GM21786 (cell line): ENCODE results near the gene NDUFAF3.

Source experiments
- ATAC-seq: cut with Tn5 transposase; IDR thresholded peaks from one replicate; pipeline ENCODE4 v1.9.1; 2021; ENCODE audit not compliant: unreplicated experiment

The NDUFAF3 gene, protein sequence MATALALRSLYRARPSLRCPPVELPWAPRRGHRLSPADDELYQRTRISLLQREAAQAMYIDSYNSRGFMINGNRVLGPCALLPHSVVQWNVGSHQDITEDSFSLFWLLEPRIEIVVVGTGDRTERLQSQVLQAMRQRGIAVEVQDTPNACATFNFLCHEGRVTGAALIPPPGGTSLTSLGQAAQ

DNA sequence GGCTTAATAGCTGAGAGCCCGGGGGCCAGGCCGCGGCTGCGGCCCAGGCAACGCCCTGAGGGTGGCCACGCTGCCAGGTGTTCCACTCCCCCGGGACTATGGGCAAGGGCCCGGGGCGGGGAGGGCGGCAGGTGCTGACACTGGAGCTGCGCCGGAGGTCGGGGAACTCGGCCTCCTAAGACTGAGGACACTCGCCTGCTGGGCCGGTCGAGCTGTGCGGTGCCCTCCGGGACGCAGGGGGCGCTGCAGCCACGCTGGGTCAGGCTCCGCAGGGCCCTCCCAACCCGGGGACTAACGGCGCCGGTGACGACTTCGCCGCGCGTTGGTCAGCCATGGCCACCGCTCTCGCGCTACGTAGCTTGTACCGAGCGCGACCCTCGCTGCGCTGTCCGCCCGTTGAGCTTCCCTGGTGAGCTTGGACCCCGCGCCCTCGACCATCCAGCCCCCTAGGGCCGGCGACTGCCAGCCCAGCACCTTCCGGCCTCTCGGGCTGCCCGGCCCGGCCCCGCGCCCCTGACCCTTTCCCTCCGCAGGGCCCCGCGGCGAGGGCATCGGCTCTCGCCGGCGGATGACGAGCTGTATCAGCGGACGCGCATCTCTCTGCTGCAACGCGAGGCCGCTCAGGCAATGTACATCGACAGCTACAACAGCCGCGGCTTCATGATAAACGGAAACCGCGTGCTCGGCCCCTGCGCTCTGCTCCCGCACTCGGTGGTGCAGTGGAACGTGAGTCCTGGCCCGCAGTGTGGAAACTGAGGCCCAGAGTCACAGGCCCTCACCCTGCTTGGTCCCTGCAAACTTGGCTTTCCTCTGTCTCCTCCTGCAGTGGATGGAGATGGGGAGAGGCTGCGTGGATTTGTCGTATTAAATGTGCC, at the start of gene NDUFAF3:
Gene NDUFAF3, plus strand, starts transcription at position 309 of the 875 bp plus-strand sequence. Its CDS starts 24 bp downstream, at position 333.
- peak; percentile 57 for ATAC-seq

DNA sequence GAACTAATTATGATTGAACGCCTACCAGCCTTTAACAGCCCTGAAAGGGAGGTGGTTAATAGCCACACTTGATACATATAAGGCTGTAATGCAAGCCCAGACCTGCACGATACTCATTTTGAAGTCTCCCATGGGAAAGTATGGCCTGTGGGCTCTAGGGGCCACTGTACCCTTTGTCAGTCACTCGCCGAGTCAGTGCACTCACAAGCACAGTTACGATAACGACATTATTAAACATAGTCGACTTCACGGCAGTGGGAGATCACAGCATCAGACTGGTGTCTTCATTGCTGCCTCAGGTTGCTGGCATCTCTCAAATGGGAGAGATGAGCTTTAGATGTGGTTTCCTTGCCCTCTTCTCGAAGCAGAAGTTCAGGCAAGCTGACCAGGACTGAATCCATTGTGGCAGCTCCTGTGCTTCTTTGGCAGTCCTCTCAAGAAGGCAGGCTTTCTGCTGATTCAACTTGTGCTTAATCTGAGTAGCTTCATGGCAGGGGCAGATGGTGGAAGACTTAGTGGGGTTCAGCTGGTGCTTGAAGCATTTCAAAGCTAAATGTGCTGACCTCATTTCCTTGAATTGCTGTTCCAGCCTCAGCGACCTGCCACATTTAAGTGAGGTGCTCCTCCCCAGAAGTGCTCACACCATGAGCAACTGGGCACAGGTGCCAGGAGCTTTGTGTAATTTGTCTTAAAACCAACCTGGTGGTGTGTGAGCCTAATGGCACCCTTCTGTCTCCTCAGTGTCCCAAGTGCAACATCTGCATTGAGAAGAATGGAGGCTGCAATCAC, 47.7 kb upstream of the NDUFAF3 start:
- ATAC-seq = no peak

DNA sequence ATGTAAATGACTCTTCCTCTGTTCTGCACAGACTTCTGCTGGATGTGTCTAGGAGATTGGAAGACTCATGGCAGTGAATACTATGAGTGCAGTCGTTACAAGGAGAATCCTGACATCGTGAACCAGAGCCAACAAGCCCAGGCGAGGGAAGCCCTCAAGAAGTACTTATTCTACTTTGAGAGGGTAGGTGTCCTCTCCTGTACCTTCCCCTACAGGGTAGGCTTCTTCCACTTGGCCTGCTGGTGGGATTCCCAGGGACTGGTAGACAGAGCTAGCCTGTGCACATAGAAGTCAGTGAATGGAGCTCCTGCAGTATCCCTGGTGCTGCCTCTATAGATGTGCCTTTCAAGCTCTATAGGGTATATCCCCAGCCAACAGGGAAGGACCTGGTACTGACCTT, 42.5 kb upstream of the NDUFAF3 start:
- ATAC-seq = no peak

- no peak for ATAC-seq
Observed at GRCh38 chr3:48980295-48980694, 41.6 kb upstream of the NDUFAF3 start.

DNA sequence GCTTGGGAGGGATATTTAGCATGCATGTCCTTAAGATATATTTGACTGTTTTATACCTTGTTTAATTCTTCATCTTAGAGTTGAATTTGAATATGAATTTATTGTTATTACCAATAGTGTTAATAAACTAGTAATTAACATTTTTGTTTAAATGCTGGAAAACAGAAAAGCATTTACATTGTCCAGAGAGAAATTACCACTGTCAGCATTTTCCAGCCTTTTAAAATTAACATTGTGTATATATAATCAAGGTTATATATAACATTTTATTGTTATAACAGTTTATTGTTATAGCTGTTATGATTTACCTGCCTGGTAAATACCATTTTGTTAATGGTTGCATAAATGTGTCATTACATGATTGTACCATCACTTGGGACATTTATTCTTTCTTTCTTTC, 39.9 kb upstream of the NDUFAF3 start:
- no peak for ATAC-seq

DNA sequence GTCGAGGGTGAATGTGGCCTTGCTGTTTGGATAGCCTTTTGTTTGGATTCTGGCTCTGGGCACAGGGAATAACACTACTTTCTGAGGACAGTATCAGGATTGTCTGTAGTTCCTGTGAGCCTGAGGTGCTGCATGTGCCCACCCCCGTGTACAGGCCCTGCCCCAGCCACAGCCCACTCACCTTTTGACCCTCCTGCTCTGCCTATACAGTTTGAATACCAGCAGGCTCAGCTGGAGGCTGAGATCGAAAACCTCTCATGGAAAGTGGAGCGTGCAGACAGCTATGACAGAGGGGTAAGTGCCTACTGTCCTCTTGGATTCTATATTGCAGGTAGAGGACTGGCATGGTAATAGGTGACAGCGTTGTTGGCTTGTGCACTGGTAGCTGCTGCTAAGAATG, 39.2 kb upstream of the NDUFAF3 start:
- no peak for ATAC-seq

DNA sequence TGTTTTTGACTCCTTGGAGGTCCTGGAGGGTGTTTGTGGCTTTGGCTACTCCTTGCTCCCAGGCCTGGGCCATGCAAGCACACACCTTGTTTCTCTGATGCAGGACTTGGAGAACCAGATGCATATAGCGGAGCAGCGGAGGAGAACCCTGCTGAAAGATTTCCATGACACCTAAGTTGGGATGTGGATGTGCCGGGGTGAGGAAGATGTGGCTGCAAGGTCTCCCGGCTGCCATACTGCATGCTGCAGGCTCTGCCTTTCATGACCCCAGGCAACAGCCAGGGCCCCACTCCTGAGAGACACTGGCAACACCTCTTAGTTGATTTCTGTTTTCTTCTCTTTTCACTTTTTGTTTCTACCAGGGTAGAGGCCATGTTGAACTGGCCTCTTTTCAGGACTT, 38.8 kb upstream of the NDUFAF3 start:
- no peak for ATAC-seq

DNA sequence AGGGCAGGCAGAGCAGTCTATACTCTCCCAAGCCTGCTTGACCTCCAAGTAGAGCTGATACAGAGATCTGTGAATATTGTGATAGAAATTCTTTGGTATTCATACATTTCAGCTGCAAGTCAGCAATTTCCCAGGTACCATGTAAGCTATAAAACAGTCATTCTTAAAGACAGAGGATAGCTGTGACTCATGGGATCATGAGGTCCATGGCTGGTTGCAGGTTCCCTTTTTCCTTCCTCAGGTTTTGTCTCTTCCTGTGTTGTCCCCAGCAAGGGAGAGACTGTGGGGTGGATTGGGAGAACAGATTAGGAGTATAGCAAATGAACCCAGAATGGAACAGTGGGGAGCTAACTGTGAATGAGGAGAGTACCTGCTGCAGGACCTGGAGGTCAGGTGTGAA, 37.3 kb upstream of the NDUFAF3 start:
- ATAC-seq = no peak

DNA sequence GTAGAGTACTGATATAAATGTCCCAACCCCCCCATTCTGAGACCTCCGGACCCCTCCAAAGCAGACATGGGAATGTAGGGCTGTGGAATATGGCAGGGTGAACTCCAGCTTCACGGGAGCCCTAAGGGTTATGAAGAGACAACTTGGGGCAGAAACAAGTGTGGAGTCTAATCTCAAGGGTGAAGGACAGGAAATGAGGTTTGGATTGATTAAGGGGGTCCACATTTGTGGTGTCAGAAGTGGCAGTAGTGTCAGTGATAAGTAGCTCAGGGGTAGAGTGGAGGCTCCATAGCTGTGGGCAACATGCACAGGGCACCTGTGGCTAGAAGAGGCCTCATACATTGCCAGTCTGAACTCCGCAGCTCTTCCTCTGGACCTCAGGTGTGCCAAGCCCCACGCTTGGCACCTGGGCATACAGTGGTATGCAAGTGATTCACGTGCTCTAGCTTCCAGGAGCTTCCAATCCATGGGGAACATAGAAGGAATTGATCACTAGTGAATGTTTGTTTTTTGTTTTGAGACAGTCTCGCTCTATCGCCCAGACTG, 36.0 kb upstream of the NDUFAF3 start:
- ATAC-seq = no peak

DNA sequence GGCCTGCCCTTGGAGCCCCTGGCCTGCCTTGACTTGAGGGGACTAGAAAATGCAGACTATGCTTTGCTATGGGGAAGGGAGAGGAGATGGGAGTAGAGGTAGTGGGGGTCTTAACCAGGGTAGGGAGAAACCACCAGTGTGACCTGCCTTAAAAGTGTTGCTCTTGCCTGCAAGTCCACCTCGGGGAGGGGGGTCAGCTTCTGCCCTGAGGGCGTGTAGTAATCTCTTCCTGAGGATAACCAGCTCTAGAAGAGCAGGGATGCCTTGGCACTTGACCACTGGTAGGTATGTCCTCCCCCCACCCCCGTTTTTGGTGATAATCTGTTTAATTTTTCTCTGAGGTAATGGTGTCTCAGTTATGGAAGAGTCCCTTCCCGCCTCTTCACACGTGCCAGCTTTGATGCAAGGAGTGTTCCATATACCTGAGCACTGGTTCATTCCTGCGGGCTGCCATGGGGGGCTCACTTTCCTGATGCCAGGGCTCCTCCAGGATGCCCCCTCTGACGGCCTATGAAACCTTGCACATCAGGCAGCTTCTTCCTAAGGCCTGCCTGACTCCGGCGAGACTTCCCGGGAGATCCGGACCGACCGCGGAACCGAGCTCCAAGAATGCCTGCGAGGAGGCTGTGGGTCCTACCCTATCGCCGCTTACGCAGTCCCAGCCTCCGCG, 32.7 kb upstream of the NDUFAF3 start:
- ATAC-seq = no peak

DNA sequence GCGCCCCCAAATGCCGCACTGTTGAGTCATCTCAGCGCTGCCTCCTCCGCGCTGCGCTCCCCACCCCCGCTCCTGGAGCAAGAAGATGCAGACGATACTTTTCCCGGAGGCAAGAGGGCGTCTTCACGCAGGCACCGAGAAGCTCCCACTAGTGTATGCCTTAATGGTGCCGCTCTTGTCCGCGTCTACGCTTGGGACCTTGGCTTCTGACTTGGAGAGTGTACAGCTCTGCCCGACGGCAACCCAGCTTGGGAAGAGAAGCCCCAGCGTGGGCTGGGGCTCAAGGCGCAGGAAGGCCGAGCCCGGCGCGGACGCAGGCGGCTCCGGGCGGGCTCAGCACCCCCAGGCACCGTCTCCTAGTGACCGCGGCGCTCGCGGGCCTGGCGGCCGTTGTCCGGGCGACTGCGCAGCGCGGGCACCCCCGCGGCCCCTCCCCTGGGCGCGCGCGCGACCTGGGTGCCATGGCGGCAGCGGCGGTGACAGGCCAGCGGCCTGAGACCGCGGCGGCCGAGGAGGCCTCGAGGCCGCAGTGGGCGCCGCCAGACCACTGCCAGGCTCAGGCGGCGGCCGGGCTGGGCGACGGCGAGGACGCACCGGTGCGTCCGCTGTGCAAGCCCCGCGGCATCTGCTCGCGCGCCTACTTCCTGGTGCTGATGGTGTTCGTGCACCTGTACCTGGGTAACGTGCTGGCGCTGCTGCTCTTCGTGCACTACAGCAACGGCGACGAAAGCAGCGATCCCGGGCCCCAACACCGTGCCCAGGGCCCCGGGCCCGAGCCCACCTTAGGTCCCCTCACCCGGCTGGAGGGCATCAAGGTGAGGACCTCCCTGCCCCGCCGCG, 31.9 kb upstream of the NDUFAF3 start, which contains the start of gene P4HTM:
Gene P4HTM, plus strand, starts transcription at position 446 of the 840 bp plus-strand sequence. Its CDS starts 16 bp downstream, at position 462.
- ATAC-seq = peak; percentile 47

GRCh38 chr3:48990636-48991469, 31.1 kb upstream of the NDUFAF3 start:
- ATAC-seq = no peak

GRCh38 chr3:48991851-48992545, 29.9 kb upstream of the NDUFAF3 start:
- no peak for ATAC-seq

GRCh38 chr3:48993834-48994233, 28.1 kb upstream of the NDUFAF3 start:
- ATAC-seq = no peak

- ATAC-seq = no peak
Observed at GRCh38 chr3:48996640-48997039, 25.3 kb upstream of the NDUFAF3 start.

- no peak for ATAC-seq
Observed at GRCh38 chr3:48997102-48997635, 24.8 kb upstream of the NDUFAF3 start.

DNA sequence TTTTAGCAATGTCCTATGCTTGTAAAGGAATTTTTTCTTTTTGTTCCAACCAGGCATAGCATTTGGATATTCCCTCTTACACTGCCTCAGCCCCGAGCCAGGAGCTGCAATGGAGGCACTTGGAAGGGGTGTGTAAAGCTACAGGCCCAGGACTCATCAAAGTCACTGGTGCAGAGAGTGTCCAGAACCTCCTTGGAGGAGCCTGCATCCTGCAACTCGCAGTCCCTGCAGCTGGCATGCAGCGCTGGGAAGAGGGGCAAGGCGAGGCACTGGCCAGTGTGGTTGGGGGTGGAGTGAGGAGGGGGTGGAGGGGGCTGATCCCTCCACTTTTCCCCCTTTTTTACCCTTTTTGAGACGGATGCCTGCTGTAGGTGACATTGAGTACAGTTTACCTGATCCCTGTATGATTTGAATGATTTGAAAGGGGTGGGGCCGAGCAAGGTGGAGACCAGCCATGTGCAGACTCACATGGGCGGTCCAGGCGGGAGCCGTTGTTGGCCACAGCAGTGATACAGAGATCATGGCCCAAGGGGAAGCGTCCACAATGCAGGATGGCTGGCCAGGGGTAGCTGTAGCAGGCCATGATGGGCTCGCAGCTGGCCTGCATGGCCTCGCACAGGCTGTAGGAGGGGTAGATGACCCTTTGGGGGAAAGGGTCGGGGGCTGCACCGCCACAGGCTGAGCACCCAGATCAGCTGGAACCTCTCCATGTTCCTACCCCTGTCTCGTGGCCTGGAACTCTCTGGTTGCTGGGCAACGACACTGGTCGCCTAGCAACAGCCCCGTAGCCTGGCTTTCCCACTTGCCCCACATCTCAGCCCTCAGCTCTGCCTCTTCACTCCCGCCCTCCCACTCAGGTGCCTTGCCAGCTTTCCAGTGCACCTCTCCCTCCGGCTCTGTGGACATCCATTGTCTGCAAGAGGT, 23.9 kb upstream of the NDUFAF3 start:
- ATAC-seq = no peak
